WERI-Rb-1 (cell line): ENCODE results near the gene BMP10.
A peak's percentile ranks its signal among the peaks of the same experiment; 100 is the strongest.

ENCODE experiments used
- DNase-seq: peaks from one replicate; pipeline ENCODE4 v3.0.0-alpha.2; 2020
- H3K27ac ChIP-seq: fragments of 250-450 bp; sonication (Bioruptor Pico); 2 replicates; pipeline ENCODE4 v1.5.1; 2020; ENCODE audit warnings: mild to moderate bottlenecking, moderate library complexity
- H3K27me3 ChIP-seq: fragments of 250-450 bp; sonication (Bioruptor Pico); 2 replicates; pipeline ENCODE4 v1.5.1; 2021; ENCODE audit warnings: mild to moderate bottlenecking, low read depth, moderate library complexity; ENCODE audit not compliant: insufficient read depth, severe bottlenecking
- H3K36me3 ChIP-seq: fragments of 250-450 bp; sonication (Bioruptor Pico); 2 replicates; pipeline ENCODE4 v1.5.1; 2020; ENCODE audit warnings: mild to moderate bottlenecking, moderate library complexity
- H3K4me3 ChIP-seq: 2 replicates; pipeline ENCODE4 v1.5.1; 2011; ENCODE audit warnings: low read depth, mild to moderate bottlenecking, control low read depth, low read length
- H3K9me3 ChIP-seq: fragments of 250-450 bp; sonication (Bioruptor Pico); 2 replicates; pipeline ENCODE4 v1.5.1; 2021; ENCODE audit warnings: mild to moderate bottlenecking, moderate library complexity; ENCODE audit not compliant: severe bottlenecking
- CTCF ChIP-seq: IDR thresholded peaks from 2 replicates; pipeline ENCODE4 v1.5.1; 2011; ENCODE audit warnings: low read depth, mild to moderate bottlenecking, control low read depth, inconsistent platforms, low read length

Gene BMP10

GRCh38 chr2:68847751-68848150 lies 23.4 kb downstream of the BMP10 start:
- peaks cover 94% of the 10 kb centered on the region for H3K27me3 ChIP-seq
- H3K9me3 ChIP-seq, result no peaks in the 10 kb centered on the region
- no peak overlapping the region for H3K27ac ChIP-seq
- DNase-seq, result no peak
- H3K4me3 ChIP-seq, result no peak overlapping the region
- TF ChIP-seq CTCF, result no peak
- H3K36me3 ChIP-seq, result no peaks in the 10 kb centered on the region

GRCh38 chr2:68846091-68846490 lies 25.1 kb downstream of the BMP10 start:
- DNase-seq, result no peak
- peaks cover 91% of the 10 kb centered on the region for H3K27me3 ChIP-seq

GRCh38 chr2:68845043-68845442 lies 26.2 kb downstream of the BMP10 start:
- Histone ChIP-seq H3K36me3 (no peaks in the 10 kb centered on the region), H3K27ac (no peak overlapping the region), H3K27me3 (peaks cover 88% of the 10 kb centered on the region), H3K4me3 (no peak overlapping the region), H3K9me3 (no peaks in the 10 kb centered on the region)
- TF ChIP-seq CTCF, result no peak
- no peak for DNase-seq

More at GRCh38 chr2:68846091-68846490, 25.1 kb downstream of the BMP10 start:
- Histone ChIP-seq H3K4me3 (no peak overlapping the region), H3K27ac (no peak overlapping the region), H3K9me3 (no peaks in the 10 kb centered on the region), H3K36me3 (no peaks in the 10 kb centered on the region)
- TF ChIP-seq CTCF, result no peak

GRCh38 chr2:68839260-68839833 lies 31.9 kb downstream of the BMP10 start:
- H3K27ac ChIP-seq, result no peak overlapping the region
- peaks cover 6% of the 10 kb centered on the region for H3K9me3 ChIP-seq
- peak; percentile 19 for DNase-seq
- H3K4me3 ChIP-seq, result no peak overlapping the region
- H3K36me3 ChIP-seq, result no peaks in the 10 kb centered on the region
- peaks cover 65% of the 10 kb centered on the region for H3K27me3 ChIP-seq
- peak; percentile 75 for TF ChIP-seq CTCF

- Histone ChIP-seq H3K36me3 (no peaks in the 10 kb centered on the region), H3K27me3 (peaks cover 66% of the 10 kb centered on the region), H3K27ac (no peak overlapping the region), H3K4me3 (no peak overlapping the region), H3K9me3 (peaks cover 6% of the 10 kb centered on the region)
- TF ChIP-seq CTCF, result no peak
- no peak for DNase-seq
Measured at GRCh38 chr2:68838641-68839040, 32.6 kb downstream of the BMP10 start.

- H3K27ac ChIP-seq, result no peak overlapping the region
- TF ChIP-seq CTCF, result no peak
- DNase-seq, result no peak
Measured at GRCh38 chr2:68837861-68838341, 33.3 kb downstream of the BMP10 start.

More at GRCh38 chr2:68837861-68838341, 33.3 kb downstream of the BMP10 start:
- no peak overlapping the region for H3K4me3 ChIP-seq
- peaks cover 6% of the 10 kb centered on the region for H3K9me3 ChIP-seq
- peaks cover 66% of the 10 kb centered on the region for H3K27me3 ChIP-seq
- H3K36me3 ChIP-seq, result no peaks in the 10 kb centered on the region
